HG02642 (cell line): ENCODE results near the gene FOXR1.
A peak's percentile ranks its signal among the peaks of the same experiment; 100 is the strongest.
"Not testable (repeated sequence)": the region's sequence is repeated elsewhere in the genome, so short reads cannot be mapped to it uniquely, and the experiment has no call there.

Experiments used
- ATAC-seq: cut with Tn5 transposase; IDR thresholded peaks from one replicate; pipeline ENCODE4 v1.9.1; 2021; ENCODE audit warnings: mild to moderate bottlenecking; ENCODE audit not compliant: unreplicated experiment, poor library complexity

The FOXR1 gene

GRCh38 chr11:118939953-118940598 lies 31.5 kb upstream of the FOXR1 start:
- ATAC-seq, result no peak

GRCh38 chr11:118947091-118947490 lies 24.5 kb upstream of the FOXR1 start:
- ATAC-seq, result no peak

- ATAC-seq, result no peak
Observed at GRCh38 chr11:118948000-118948399, 23.6 kb upstream of the FOXR1 start.

DNA sequence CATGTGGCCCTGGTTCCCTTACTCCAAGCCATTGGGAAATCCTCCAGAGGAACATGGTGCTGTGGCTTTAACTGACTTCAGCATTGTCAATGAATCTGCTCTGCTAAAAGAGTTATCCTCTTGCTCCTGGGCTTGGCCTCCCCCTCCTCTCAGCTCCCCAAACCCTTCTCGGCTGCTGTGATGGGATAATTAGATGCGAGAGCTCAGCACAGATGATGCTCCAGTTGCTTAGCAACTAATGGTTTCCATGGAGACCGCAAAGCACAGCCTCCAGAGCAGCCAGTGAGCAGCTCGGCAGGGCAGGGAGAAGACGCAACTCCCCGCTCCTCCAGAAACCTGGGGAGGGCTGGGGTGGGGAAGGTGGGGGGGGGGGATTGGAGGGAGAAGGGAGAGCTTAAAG lies 18.3 kb upstream of the FOXR1 start:
- ATAC-seq, result no peak

- not testable (repeated sequence) for ATAC-seq
Observed at GRCh38 chr11:118953976-118954375, 17.6 kb upstream of the FOXR1 start.

GRCh38 chr11:118956094-118956846 lies 15.3 kb upstream of the FOXR1 start, which contains the start of gene UPK2:
TSS of gene UPK2 (plus strand) at chr11:118956298. CDS start at chr11:118956351, 53 bp downstream.
- ATAC-seq, result peak; percentile 76

DNA sequence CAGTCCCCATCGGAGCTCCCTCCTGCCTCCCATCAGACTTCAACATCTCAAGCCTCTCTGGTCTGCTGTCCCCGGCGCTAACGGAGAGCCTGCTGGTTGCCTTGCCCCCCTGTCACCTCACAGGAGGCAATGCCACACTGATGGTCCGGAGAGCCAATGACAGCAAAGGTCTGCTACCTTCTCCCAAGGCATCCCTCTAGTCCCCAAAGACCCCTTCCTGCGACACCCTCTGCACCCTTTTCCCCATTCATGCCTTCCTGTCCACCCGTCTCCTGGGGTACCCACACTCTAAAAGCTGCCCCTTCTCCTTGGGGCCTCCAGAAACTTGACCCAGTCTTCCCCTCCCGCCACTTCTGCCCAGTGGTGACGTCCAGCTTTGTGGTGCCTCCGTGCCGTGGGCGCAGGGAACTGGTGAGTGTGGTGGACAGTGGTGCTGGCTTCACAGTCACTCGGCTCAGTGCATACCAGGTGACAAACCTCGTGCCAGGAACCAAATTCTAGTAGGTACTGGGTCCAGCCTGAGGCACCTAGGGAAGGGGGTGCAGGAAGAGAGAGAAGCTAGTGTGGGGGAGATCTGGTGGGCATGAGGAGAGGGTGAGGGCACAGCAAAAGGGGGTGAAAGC lies 14.6 kb upstream of the FOXR1 start:
- ATAC-seq, result no peak

DNA sequence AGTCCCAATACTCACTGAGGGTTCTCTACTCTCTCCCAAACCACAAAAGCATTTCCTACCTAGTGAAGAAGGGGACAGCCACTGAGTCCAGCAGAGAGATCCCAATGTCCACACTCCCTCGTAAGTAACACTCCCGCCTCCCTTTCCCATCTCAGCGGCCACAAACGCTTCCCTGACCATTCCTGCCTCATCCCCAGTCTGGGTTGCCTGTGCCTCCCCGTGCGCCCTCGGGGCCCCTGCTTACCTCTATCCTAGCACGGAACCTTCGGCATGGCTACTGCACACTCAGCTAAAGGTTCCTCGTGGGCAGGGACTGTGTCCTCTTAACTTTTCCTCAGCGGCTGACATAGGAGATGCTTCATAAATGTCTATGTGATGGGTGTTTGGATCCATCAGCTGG lies 14.0 kb upstream of the FOXR1 start:
- no peak for ATAC-seq

DNA sequence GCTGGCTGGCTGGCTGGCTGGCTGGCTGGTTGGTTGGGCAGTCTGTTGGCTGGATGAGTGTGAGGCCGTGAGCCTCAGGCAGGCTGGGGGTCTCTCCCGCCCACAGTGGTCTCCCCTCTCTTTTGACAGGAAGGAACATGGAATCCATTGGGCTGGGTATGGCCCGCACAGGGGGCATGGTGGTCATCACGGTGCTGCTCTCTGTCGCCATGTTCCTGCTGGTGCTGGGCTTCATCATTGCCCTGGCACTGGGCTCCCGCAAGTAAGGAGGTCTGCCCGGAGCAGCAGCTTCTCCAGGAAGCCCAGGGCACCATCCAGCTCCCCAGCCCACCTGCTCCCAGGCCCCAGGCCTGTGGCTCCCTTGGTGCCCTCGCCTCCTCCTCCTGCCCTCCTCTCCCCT lies 13.6 kb upstream of the FOXR1 start:
- no peak for ATAC-seq

GRCh38 chr11:118958577-118958976 lies 13.0 kb upstream of the FOXR1 start:
- ATAC-seq, result no peak

- ATAC-seq, result no peak
Observed at GRCh38 chr11:118961189-118961588, 10.4 kb upstream of the FOXR1 start.

- no peak for ATAC-seq
Observed at GRCh38 chr11:118961591-118961990, 10.0 kb upstream of the FOXR1 start.

- not testable (repeated sequence) for ATAC-seq
Observed at GRCh38 chr11:118969508-118969907, 2.1 kb upstream of the FOXR1 start.

- no peak for ATAC-seq
Observed at GRCh38 chr11:118973985-118974384, 2.4 kb downstream of the FOXR1 start.

DNA sequence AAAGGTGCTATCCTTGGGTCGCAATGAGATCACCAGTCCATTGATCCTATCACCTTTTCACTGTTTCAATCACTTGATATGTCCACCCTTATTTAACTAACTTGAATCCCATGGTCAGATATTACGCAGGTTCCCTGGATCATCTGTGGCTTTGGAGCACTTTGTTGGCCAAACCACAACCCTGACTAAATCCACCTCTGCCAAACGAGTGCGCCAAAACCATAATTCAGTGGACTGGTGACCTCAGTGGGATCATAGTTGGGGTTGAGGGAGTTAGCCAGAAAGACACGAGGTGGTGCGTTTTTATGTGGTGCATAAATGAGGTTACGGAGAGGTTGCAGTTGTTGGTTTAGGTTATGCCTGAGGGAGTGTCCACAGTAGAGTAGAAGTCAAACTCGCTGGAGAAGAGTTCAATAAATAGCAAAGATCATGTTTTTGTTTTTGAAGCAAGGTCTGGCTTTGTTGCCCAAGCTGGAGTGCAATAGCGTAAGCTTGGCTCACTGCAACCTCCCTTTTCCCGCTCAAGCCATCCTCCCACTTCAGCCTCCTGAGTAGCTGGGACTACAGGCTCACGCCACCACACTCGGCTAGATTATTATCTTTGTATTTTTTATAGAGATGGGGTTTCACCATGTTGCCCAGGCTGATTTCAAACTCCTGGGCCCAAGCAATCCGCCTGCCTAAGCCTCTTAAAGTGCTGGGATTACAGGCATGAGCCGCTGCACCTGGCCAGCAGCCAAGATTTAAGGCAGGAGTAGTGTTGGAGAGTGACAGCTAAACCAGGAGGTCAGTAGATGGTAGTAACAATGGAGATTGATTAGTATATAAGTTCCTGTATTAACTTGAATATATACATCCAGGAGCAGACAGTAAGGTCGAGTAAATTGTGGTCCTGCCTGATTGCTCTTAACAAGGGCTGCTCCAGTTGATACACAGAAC lies 4.5 kb downstream of the FOXR1 start:
- no peak for ATAC-seq

DNA sequence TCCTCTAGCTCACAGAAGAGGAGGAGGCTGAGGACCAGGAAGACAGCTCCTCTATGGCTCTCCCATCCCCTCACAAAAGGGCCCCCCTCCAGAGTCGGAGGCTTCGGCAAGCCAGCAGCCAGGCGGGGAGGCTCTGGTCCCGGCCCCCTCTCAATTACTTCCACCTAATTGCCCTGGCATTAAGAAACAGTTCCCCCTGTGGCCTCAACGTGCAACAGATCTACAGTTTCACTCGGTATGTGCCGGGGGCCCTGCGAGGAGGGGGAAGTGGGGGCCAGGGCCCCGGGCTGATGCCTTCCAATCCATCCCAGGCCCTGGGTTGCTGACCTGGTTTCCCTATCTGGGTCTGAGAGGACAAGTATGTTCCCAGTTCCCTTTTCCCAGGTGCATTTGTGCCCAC lies 7.9 kb downstream of the FOXR1 start:
- no peak for ATAC-seq

GRCh38 chr11:118980191-118980881 lies 8.8 kb downstream of the FOXR1 start:
- ATAC-seq, result no peak

DNA sequence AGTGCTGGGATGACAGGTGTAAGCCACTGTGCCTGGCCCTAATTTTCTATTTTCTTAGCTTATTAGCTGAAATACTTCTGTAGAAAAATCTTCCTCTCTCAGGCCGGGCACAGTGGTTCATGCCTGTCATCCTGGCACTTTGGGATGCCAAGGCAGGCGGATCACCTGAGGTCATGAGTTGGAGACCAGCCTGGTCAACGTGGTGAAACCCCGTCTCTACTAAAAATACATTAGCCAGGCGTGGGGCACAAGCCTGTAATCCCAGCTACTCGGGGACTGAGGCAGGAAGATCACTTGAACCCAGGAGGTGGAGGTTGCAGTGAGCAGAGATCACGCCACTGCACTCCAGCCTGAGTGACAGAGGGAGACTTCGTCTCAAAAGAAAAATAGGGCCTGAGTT lies 12.8 kb downstream of the FOXR1 start:
- not testable (repeated sequence) for ATAC-seq

GRCh38 chr11:118984825-118985224 lies 13.3 kb downstream of the FOXR1 start:
- no peak for ATAC-seq

GRCh38 chr11:118988280-118988679 lies 16.7 kb downstream of the FOXR1 start:
- no peak for ATAC-seq
